GM18507 (cell line): ENCODE results near the gene ZNF664.

Experiments used
- DNase-seq: peaks from one replicate; pipeline ENCODE4 v3.0.0; 2011; ENCODE audit warnings: low read depth; ENCODE audit not compliant: insufficient read length; ENCODE audit errors: extremely low spot score
- FAIRE-seq: peaks from 2 replicates; lab custom pipeline; 2011; peaks lifted over from hg19 to GRCh38; lab: Jason Lieb, UNC

ZNF664 gene

GRCh38 chr12:123954647-123955350 lies 18.2 kb upstream of the ZNF664 start:
- FAIRE-seq: no peak
- no peak for DNase-seq

- DNase-seq (no peak), FAIRE-seq (no peak)
Observed at GRCh38 chr12:123956249-123956648, 16.8 kb upstream of the ZNF664 start.

- FAIRE-seq: no peak
- DNase-seq: no peak
Observed at GRCh38 chr12:123957196-123957595, 15.8 kb upstream of the ZNF664 start.

- FAIRE-seq: no peak
- no peak for DNase-seq
Observed at GRCh38 chr12:123958462-123958861, 14.6 kb upstream of the ZNF664 start.

- FAIRE-seq: no peak
Observed at GRCh38 chr12:123958876-123959275, 14.1 kb upstream of the ZNF664 start.

GRCh38 chr12:123960029-123960735 lies 12.8 kb upstream of the ZNF664 start:
- FAIRE-seq: no peak
- no peak for DNase-seq

More at GRCh38 chr12:123958876-123959275, 14.1 kb upstream of the ZNF664 start:
- no peak for DNase-seq

GRCh38 chr12:123960856-123961255 lies 12.2 kb upstream of the ZNF664 start:
- FAIRE-seq (no peak), DNase-seq (no peak)

GRCh38 chr12:123961585-123962345 lies 11.2 kb upstream of the ZNF664 start:
- no peak for FAIRE-seq
- DNase-seq: no peak

- DNase-seq: no peak
- FAIRE-seq: no peak
Observed at GRCh38 chr12:123962513-123962912, 10.5 kb upstream of the ZNF664 start.

GRCh38 chr12:123963821-123964220 lies 9.2 kb upstream of the ZNF664 start:
- DNase-seq: no peak
- FAIRE-seq: no peak

- FAIRE-seq: no peak
- DNase-seq: no peak
Observed at GRCh38 chr12:123965382-123965781, 7.6 kb upstream of the ZNF664 start.

GRCh38 chr12:123966596-123966995 lies 6.4 kb upstream of the ZNF664 start:
- DNase-seq (no peak), FAIRE-seq (no peak)

- FAIRE-seq (no peak), DNase-seq (no peak)
Observed at GRCh38 chr12:123967121-123967586, 5.9 kb upstream of the ZNF664 start.

GRCh38 chr12:123971449-123971769 lies 1.6 kb upstream of the ZNF664 start:
- DNase-seq (no peak), FAIRE-seq (peak; percentile 18)

GRCh38 chr12:123971770-123972456 lies 1.1 kb upstream of the ZNF664 start:
- FAIRE-seq: no peak
- DNase-seq: no peak

- no peak for DNase-seq
- no peak for FAIRE-seq
Observed at GRCh38 chr12:123973552-123974341, 732 bp downstream of the ZNF664 start.

GRCh38 chr12:123976227-123976826 lies 3.3 kb downstream of the ZNF664 start:
- DNase-seq (no peak), FAIRE-seq (no peak)

GRCh38 chr12:123979566-123979965 lies 6.6 kb downstream of the ZNF664 start:
- FAIRE-seq (no peak), DNase-seq (no peak)

GRCh38 chr12:123982269-123982668 lies 9.3 kb downstream of the ZNF664 start:
- DNase-seq (no peak), FAIRE-seq (no peak)
